ENCODE data around the gene TGFBRAP1. TPM values are rescaled to one million over a fixed set of nuclear protein-coding genes. Genes with fewer than 3 reads are reported as not detected.

Gene TGFBRAP1
- total RNA-seq, 1 donor from 2014 or later, result 24.1 TPM

DNA sequence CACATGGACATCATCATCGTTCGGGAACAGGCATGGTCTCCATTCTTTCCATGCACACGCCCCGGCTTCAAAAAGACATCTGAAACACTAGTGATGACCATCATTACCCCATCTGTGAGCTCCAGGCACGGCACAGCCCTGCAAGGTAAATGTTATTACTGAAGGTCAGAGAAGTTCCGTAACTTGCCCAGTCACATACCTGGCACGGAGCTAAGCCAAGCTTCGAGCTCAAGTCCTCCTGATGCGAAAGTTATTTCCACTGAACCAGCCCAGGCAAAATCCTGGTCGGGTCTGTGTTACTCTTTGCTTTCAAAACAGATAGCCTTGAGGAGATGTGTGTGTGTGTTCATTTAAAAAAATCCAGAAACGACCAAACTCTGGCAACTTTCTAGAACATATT lies 46.5 kb upstream of the TGFBRAP1 start:
- TF ChIP-seq CTCF (IDR thresholded peaks at IDR 0.05; ENCODE audit: insufficient read depth, low read length, poor library complexity, severe bottlenecking), result no peak
- H3K36me3 ChIP-seq (ENCODE audit: control insufficient read depth, insufficient read depth, low read length), result peaks cover 11% of the 10 kb centered on the region
- H3K27me3 ChIP-seq (ENCODE audit: control insufficient read depth, insufficient read depth, low read length), result no peaks in the 10 kb centered on the region
- DNase-seq (ENCODE audit: low read depth), result no peak
- H3K4me3 ChIP-seq (ENCODE audit: low read depth, low read length), result no peak overlapping the region

DNA sequence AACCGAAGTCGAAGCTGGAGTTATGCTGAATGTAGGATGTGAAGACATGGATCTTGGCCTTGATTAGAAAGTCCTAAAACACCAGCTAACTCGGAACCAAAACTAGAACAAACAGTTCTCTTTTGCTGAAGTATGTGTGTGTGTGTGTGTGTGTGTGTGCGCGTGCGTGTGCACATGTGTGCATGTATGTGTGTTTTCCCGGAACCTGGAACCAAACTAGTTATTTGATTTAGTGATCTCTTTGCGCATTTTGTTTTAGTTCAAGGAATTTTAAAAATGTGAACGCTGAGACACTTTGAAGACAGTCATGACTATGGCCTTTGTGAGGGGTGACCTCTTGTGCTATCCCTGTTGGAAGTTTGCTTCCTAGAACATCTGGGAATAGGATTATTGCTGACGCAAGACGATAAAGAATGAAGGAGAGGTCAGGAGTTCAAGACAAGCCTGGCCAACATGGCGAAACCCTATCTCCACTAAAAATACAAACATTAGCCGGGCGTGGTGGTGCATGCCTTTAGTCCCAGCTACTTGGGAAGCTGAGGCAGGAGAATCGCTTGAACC lies 45.5 kb upstream of the TGFBRAP1 start:
- no peaks in the 10 kb centered on the region for H3K27me3 ChIP-seq (ENCODE audit: control insufficient read depth, insufficient read depth, low read length)
- DNase-seq (ENCODE audit: low read depth), result no peak
- no peak for TF ChIP-seq CTCF (IDR thresholded peaks at IDR 0.05; ENCODE audit: insufficient read depth, low read length, poor library complexity, severe bottlenecking)
- H3K4me3 ChIP-seq (ENCODE audit: low read depth, low read length), result no peak overlapping the region
- H3K36me3 ChIP-seq (ENCODE audit: control insufficient read depth, insufficient read depth, low read length), result peaks cover 11% of the 10 kb centered on the region

GRCh38 chr2:105373895-105374401 lies 44.4 kb upstream of the TGFBRAP1 start:
- no peak for DNase-seq (ENCODE audit: low read depth)
- H3K4me3 ChIP-seq (ENCODE audit: low read depth, low read length), result no peak overlapping the region
- H3K27me3 ChIP-seq (ENCODE audit: control insufficient read depth, insufficient read depth, low read length), result no peaks in the 10 kb centered on the region
- peaks cover 9% of the 10 kb centered on the region for H3K36me3 ChIP-seq (ENCODE audit: control insufficient read depth, insufficient read depth, low read length)
- no peak for TF ChIP-seq CTCF (IDR thresholded peaks at IDR 0.05; ENCODE audit: insufficient read depth, low read length, poor library complexity, severe bottlenecking)

DNA sequence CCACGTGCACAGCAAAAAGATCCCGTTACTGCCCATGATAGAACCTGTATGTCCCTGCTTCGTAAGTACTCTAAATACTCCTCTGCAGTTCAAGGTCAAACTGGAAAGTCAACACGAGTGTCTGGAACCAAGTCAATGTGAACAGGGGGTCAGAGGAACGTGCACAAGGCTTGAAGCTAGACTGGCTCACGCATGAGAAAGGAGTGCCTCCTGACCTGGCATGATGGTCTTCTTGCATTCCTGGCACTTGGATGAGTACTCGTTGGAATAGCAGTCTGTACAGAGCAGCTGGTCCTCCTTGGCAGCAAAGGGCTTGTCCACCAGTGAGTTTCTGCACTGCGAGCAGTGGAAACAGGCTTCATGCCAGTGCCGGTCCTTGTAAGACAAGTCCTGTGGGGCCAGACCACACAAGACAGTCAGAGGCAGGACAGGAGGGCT lies 43.8 kb upstream of the TGFBRAP1 start:
- no peak overlapping the region for H3K4me3 ChIP-seq (ENCODE audit: low read depth, low read length)
- TF ChIP-seq CTCF (IDR thresholded peaks at IDR 0.05; ENCODE audit: insufficient read depth, low read length, poor library complexity, severe bottlenecking), result no peak
- no peaks in the 10 kb centered on the region for H3K27me3 ChIP-seq (ENCODE audit: control insufficient read depth, insufficient read depth, low read length)
- DNase-seq (ENCODE audit: low read depth), result no peak
- H3K36me3 ChIP-seq (ENCODE audit: control insufficient read depth, insufficient read depth, low read length), result peaks cover 9% of the 10 kb centered on the region

DNA sequence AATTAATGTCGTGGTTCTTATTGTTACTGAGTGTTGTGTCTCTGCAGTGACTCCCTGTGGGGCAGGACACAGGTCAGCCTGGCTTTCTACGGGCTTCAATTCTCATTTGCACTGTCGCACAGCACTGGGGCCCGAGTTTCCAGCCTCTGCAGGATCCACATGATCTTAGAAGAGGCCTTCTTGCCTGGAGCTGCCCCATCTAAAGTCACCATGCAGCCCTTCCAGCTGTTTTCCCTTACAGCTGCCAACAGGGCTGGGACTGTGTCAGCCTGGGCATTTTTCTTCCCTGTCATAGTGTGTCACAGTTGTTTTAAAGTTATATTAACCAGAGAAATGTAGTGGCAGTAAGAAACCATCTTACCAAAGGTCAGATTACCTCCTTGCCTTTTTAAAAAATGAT lies 42.3 kb upstream of the TGFBRAP1 start:
- H3K4me3 ChIP-seq (ENCODE audit: low read depth, low read length), result no peak overlapping the region
- TF ChIP-seq CTCF (IDR thresholded peaks at IDR 0.05; ENCODE audit: insufficient read depth, low read length, poor library complexity, severe bottlenecking), result no peak
- no peak for DNase-seq (ENCODE audit: low read depth)
- H3K27me3 ChIP-seq (ENCODE audit: control insufficient read depth, insufficient read depth, low read length), result no peaks in the 10 kb centered on the region
- H3K36me3 ChIP-seq (ENCODE audit: control insufficient read depth, insufficient read depth, low read length), result peaks cover 8% of the 10 kb centered on the region

GRCh38 chr2:105371156-105371555 lies 41.6 kb upstream of the TGFBRAP1 start:
- no peak for TF ChIP-seq CTCF (IDR thresholded peaks at IDR 0.05; ENCODE audit: insufficient read depth, low read length, poor library complexity, severe bottlenecking)
- peaks cover 8% of the 10 kb centered on the region for H3K36me3 ChIP-seq (ENCODE audit: control insufficient read depth, insufficient read depth, low read length)
- H3K4me3 ChIP-seq (ENCODE audit: low read depth, low read length), result no peak overlapping the region
- no peaks in the 10 kb centered on the region for H3K27me3 ChIP-seq (ENCODE audit: control insufficient read depth, insufficient read depth, low read length)
- DNase-seq (ENCODE audit: low read depth), result no peak

All from kidney epithelial cell (primary cell).